Endothelial cell of umbilical vein (primary cell): ENCODE measurements around the gene TXK. TPM values are rescaled to one million over a fixed set of nuclear protein-coding genes. Genes with fewer than 3 reads are reported as not detected.

Source experiments
- BruUV-seq: library from RNA; stranded (reverse); fragments of 400-500 nt; replicated peaks from 2 replicates; lab custom pipeline; 2021; lab: Mats Ljungman, UMichigan
- CTCF ChIA-PET: fragments of 300-600, 350-600 bp; sonication (Branson Sonifier 250); formaldehyde crosslinking; loops from one replicate; lab custom pipeline; 2021; ENCODE audit warnings: antibody characterized with exemption, inconsistent platforms; lab: Charles Lee
- POLR2A ChIA-PET: fragments of 300-600, 350-600 bp; sonication (Branson Sonifier 250); formaldehyde crosslinking; loops from one replicate; lab custom pipeline; 2021; ENCODE audit warnings: antibody characterized with exemption, inconsistent platforms; lab: Charles Lee
- DNase-seq: peaks from one replicate; pipeline ENCODE4 v3.0.0-alpha.2; 2011; ENCODE audit warnings: low read depth, low spot score
- FAIRE-seq: peaks from 2 replicates; lab custom pipeline; 2011; peaks lifted over from hg19 to GRCh38; lab: Jason Lieb, UNC
- H2AFZ ChIP-seq: 2 replicates; pipeline ENCODE4 v1.6.0; 2012; ENCODE audit warnings: low read depth, low read length, control low read depth, inconsistent platforms
- H3K27ac ChIP-seq: 2 replicates; pipeline ENCODE4 v1.5.1; 2011; ENCODE audit warnings: low read depth, mild to moderate bottlenecking, control low read depth, low read length, moderate library complexity; ENCODE audit not compliant: insufficient read depth
- H3K27me3 ChIP-seq, 2 experiments: 2 replicates each; pipeline versions ENCODE4 v1.6.0 to v1.6.1; 2011; ENCODE audit warnings: low read length in 2 of 2, mixed read lengths in 1 of 2; ENCODE audit not compliant: control insufficient read depth in 2 of 2, insufficient read depth in 2 of 2
- H3K36me3 ChIP-seq, 2 experiments: 2 replicates in 1 of 2; 3 replicates in 1 of 2; pipeline ENCODE4 v1.5.1; 2011; ENCODE audit warnings: low read length in 2 of 2, mild to moderate bottlenecking in 1 of 2, moderate library complexity in 1 of 2; ENCODE audit not compliant: control insufficient read depth in 2 of 2, insufficient read depth in 2 of 2; ENCODE audit errors: extremely low read depth in 1 of 2
- H3K4me1 ChIP-seq: 3 replicates; pipeline ENCODE4 v1.5.1; 2011; ENCODE audit warnings: mild to moderate bottlenecking, low read length; ENCODE audit not compliant: control insufficient read depth, insufficient read depth; ENCODE audit errors: extremely low read depth
- H3K4me2 ChIP-seq: 2 replicates; pipeline ENCODE4 v1.6.1; 2011; ENCODE audit warnings: low read length, control low read depth, mixed read lengths; ENCODE audit not compliant: insufficient read depth
- H3K4me3 ChIP-seq, 3 experiments: fragments of 200-600 bp in 1 of 3; sonication (generic), shearing (Covaris generic) in 1 of 3; replicated peaks in 1 of 3; 2 replicates each; pipeline ENCODE4 v1.5.1; 2011 to 2016; ENCODE audit warnings: control low read depth in 3 of 3, low read length in 3 of 3, mild to moderate bottlenecking in 2 of 3, inconsistent platforms in 1 of 3, low read depth in 1 of 3, moderate library complexity in 1 of 3; ENCODE audit not compliant: insufficient read depth in 1 of 3
- H3K79me2 ChIP-seq: 2 replicates; pipeline ENCODE4 v1.6.0; 2012; ENCODE audit warnings: low read length, inconsistent platforms; ENCODE audit not compliant: control insufficient read depth, insufficient read depth
- H3K9ac ChIP-seq: replicated peaks from 2 replicates; pipeline ENCODE3; 2011; ENCODE audit warnings: low read length, control low read depth; ENCODE audit not compliant: insufficient read depth; ENCODE audit errors: extremely low read depth
- H3K9me1 ChIP-seq: replicated peaks from 3 replicates; pipeline ENCODE4 v1.6.0; 2011; ENCODE audit warnings: mild to moderate bottlenecking, low read length; ENCODE audit not compliant: control insufficient read depth, insufficient read depth; ENCODE audit errors: extremely low read depth
- H3K9me3 ChIP-seq: replicated peaks from 2 replicates; pipeline ENCODE4 v1.5.1; 2012; ENCODE audit warnings: low read length, inconsistent platforms; ENCODE audit not compliant: control insufficient read depth, insufficient read depth
- H4K20me1 ChIP-seq: replicated peaks from 2 replicates; pipeline ENCODE3; 2011; ENCODE audit warnings: mild to moderate bottlenecking, low read length; ENCODE audit not compliant: control insufficient read depth, insufficient read depth; ENCODE audit errors: extremely low read depth
- CTCF ChIP-seq, 2 donors: IDR thresholded peaks; 1 replicate in 1 of 2; 2 replicates in 1 of 2; pipeline ENCODE4 v1.5.1; 2011; ENCODE audit warnings: low read length in 2 of 2, mild to moderate bottlenecking in 2 of 2, moderate library complexity in 2 of 2, control low read depth in 1 of 2, inconsistent platforms in 1 of 2, low read depth in 1 of 2; ENCODE audit not compliant: insufficient read depth in 1 of 2; ENCODE audit errors: extremely low read depth in 1 of 2
- EZH2 ChIP-seq: IDR thresholded peaks from 2 replicates; pipeline ENCODE4 v1.6.1; 2012; ENCODE audit warnings: borderline replicate concordance, low read depth, mild to moderate bottlenecking, moderate library complexity, low read length, inconsistent platforms; ENCODE audit not compliant: severe bottlenecking
- FOS ChIP-seq: IDR thresholded peaks from 2 replicates; pipeline ENCODE4 v1.6.1; 2011; ENCODE audit warnings: mild to moderate bottlenecking, low read length, moderate library complexity, borderline replicate concordance; ENCODE audit not compliant: insufficient read depth
- GATA2 ChIP-seq: IDR thresholded peaks from 2 replicates; pipeline ENCODE4 v1.7.0; 2011; ENCODE audit warnings: low read depth, mild to moderate bottlenecking, moderate library complexity, mixed read lengths, low read length; ENCODE audit not compliant: insufficient read length, insufficient read depth
- JUN ChIP-seq: IDR thresholded peaks from 2 replicates; pipeline ENCODE4 v1.6.1; 2011; ENCODE audit warnings: borderline replicate concordance, low read depth; ENCODE audit not compliant: insufficient read length, insufficient read depth
- MYC ChIP-seq: IDR thresholded peaks from one replicate; pipeline ENCODE4 v1.6.1; 2011; ENCODE audit warnings: mild to moderate bottlenecking, low read depth, low read length
- POLR2A ChIP-seq: IDR thresholded peaks from 2 replicates; pipeline ENCODE4 v1.6.1; 2012; ENCODE audit warnings: low read depth, mild to moderate bottlenecking, control low read depth, low read length
- POLR2AphosphoS5 ChIP-seq: IDR thresholded peaks from 2 replicates; pipeline ENCODE4 v1.6.1; 2012; ENCODE audit warnings: low read depth, mild to moderate bottlenecking, control low read depth, low read length, moderate library complexity; ENCODE audit not compliant: insufficient read depth
- dilution Hi-C: fragments of 300-500 bp; cut with MboI; formaldehyde crosslinking; loops from one replicate; pipeline ENCODE4 v1.15.0; 2019; ENCODE audit warnings: low sequenced_read_pairs; ENCODE audit not compliant: extremely low pct_ligation_motif_present
- intact Hi-C: fragments of 100-400 bp; cut with micrococcal nuclease; formaldehyde crosslinking; loops from one replicate; pipeline ENCODE4 v1.10.0; 2022
- polyA plus RNA-seq, 4 experiments: library from polyadenylated mRNA; depleted of rRNA in 3 of 4; stranded (reverse) in 3 of 4; unstranded in 1 of 4; fragments of >200 nt; gene quantifications; 2 replicates each; pipeline versions ENCODE4 v1.2.1 to v1.2.3, GENCODE V29; 2011 to 2012; ENCODE audit warnings: missing spikeins in 1 of 4
- total RNA-seq: library from RNA; stranded (reverse); gene quantifications from 2 replicates; pipeline ENCODE4 v1.2.3, GENCODE V29; 2021
- TF ChIP-seq, protein P1 (sequence below): IDR thresholded peaks from 2 replicates; pipeline ENCODE4 v1.6.1; 2011; ENCODE audit not compliant: insufficient read depth, insufficient read length

Gene TXK
- total and polyA plus RNA-seq, 2 donors (not counting 3 experiments of a cell fraction or from before 2014, with no cell fraction given): 0.26 to 0.97 TPM

- no peak overlapping the region for H3K4me3 ChIP-seq
- intact Hi-C loops: no loop called here
- CTCF ChIA-PET: no interaction called here
- no peak overlapping the region for H3K27ac ChIP-seq
- no peaks in the 10 kb centered on the region for H3K9me1 ChIP-seq
- H3K27me3 ChIP-seq: no peaks in the 10 kb centered on the region
- TF ChIP-seq GATA2 (no peak), EZH2 (no peak), POLR2AphosphoS5 (no peak), JUN (no peak), CTCF (IDR thresholded peaks at IDR 0.05; ENCODE audit: extremely low read depth in 1 of 2, insufficient read depth in 1 of 2, low read depth in 1 of 2, low read length in 2 of 2) (no peak), POLR2A (no peak), MYC (no peak), FOS (no peak)
- TF ChIP-seq, protein P1, sequence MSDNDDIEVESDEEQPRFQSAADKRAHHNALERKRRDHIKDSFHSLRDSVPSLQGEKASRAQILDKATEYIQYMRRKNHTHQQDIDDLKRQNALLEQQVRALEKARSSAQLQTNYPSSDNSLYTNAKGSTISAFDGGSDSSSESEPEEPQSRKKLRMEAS: no peak
- no peaks in the 10 kb centered on the region for H3K9me3 ChIP-seq
- dilution Hi-C loops: no loop called here
- FAIRE-seq (no peak), DNase-seq (no peak)
- no peaks in the 10 kb centered on the region for H3K79me2 ChIP-seq
- POLR2A ChIA-PET: no interaction called here
- no peak overlapping the region for H3K9ac ChIP-seq
- no peaks in the 10 kb centered on the region for H3K36me3 ChIP-seq
- no peak overlapping the region for H2AFZ ChIP-seq
- BruUV-seq: no TSS peak
- H3K4me2 ChIP-seq: no peak overlapping the region
- H3K4me1 ChIP-seq: no peaks in the 10 kb centered on the region
- no peaks in the 10 kb centered on the region for H4K20me1 ChIP-seq
These were observed 103.6 kb downstream of the TXK start for GRCh38 chr4:48030470-48030869.
